GM12873 (cell line): Measurements from ENCODE around the gene CLDND1.

Experiments used
- TF ChIP-seq, protein P1 (sequence below): IDR thresholded peaks from 2 replicates; pipeline ENCODE4 v1.5.1; 2012; ENCODE audit warnings: low read depth, mild to moderate bottlenecking, moderate library complexity, low read length, control low read depth; ENCODE audit not compliant: insufficient read depth; ENCODE audit errors: missing control alignments

CLDND1 gene

DNA sequence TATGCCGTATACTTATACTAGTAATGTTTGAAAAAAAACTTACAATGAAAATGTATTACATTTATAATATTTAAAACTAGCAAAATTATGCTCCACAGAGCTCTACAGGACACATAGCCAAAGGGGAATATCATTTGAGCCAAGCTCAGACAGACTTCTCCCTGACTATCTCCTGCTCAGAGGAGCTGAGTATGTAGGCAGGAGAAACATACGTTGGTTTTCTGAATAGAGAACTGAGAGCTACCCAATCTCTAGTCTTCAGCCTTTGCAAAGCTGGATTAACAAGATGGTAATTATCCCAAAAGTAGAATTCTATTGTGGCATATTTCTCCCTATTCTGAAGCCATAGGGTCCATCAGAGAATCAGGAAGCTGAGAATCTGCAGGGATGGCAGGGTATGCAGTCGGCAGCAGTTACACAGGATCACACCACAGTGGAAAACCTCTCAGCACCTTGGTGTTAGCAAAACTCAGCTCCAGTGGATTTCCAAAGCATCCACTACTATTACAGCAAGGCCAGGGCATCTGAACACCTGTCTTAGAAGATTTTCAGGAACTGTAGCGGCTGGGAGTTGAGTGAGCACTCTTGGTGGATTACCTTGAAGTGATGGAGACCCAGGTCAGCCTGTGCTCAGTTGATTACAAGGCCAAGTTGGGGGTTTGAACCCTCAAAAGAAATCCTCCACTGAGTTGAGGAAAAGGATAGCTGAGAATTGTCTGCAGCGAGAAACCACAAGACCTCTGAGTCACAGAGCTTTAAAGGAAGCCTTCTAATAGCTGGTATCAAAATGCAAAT is 39.2 kb upstream of the CLDND1 start:
- TF ChIP-seq, protein P1, sequence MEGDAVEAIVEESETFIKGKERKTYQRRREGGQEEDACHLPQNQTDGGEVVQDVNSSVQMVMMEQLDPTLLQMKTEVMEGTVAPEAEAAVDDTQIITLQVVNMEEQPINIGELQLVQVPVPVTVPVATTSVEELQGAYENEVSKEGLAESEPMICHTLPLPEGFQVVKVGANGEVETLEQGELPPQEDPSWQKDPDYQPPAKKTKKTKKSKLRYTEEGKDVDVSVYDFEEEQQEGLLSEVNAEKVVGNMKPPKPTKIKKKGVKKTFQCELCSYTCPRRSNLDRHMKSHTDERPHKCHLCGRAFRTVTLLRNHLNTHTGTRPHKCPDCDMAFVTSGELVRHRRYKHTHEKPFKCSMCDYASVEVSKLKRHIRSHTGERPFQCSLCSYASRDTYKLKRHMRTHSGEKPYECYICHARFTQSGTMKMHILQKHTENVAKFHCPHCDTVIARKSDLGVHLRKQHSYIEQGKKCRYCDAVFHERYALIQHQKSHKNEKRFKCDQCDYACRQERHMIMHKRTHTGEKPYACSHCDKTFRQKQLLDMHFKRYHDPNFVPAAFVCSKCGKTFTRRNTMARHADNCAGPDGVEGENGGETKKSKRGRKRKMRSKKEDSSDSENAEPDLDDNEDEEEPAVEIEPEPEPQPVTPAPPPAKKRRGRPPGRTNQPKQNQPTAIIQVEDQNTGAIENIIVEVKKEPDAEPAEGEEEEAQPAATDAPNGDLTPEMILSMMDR = no peak

DNA sequence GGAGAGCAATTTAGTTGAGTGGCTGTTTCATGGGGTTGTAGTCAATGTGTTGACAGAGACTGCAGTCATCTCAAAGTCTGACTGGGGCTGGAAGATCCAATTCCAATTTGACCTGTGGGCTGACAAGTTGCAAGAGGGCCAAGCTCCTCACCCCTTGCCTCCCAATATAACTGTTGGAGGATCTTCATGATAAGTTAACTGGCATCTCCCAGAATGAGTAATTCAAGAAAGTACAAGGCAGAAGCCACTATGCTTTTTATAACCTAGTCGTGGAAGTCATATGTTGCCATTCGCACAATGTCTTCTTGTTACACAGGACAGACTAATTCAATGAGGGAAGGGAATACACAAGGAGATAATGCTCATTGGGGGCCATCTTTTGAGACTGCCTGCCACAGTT is 38.2 kb upstream of the CLDND1 start:
- TF ChIP-seq, protein P1 = no peak

DNA sequence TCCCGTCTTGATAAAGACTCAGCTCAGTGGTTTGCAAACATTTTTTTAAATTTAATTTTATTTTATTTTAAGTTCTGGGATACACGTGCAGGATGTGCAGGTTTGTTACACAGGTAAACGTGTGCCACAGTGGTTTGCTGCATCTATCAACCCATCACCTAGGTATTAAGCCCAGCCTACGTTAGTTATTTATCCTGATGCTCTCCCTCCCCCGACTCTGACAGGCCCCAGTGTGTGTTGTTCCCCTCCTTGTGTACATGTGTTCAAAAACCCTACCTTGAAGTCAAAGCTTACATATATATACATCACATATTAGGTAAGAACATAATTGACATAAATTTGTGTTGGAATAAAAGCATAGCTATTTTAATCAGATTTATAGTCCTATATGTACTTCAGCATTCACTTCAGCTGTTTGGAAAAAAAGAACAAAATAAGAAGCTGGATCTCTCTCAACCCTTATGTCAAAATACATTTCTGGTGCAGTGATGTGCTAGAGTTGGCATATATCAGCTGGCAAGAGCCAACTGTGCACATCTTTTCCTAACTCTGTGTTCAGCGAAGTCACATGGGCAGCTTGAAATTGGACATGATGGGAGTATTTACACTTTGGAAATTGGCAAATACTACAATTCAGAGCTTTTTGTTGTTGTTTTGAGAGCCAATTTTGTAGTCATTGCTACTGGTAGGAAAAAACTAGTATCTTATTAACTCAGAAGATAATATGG is 35.6 kb upstream of the CLDND1 start:
- TF ChIP-seq, protein P1 = no peak

DNA sequence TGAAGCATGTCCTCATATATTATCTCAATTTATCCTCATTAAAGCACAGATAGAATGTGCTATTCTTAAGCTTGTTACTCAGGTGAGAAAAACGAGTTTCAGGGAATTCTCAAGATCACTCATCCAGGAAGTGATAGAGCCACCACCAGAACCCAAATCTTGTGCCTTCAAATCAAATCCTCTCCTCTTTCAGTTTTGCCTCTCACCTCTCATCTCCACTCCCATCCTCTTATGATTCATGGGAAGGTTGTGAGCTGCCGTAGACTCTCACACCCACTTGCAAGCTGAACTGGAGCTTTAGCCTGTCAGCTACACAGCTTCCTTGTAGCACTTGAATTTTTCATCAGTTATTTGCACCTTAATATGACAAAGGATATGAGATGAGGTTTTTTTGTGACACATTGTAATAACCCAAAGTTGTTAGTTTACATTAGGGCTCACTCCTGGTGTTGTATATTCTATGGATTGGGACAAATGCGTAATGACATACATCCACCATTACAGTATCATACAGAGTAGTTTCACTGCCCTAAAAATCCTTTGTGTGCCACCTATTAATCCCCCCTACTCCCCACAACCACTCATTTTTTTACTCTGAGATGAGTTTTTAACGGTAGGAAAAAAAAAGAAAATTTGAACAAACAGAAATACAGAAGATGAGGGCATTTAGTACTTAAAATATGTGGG is 34.8 kb upstream of the CLDND1 start:
- TF ChIP-seq, protein P1 = no peak

DNA sequence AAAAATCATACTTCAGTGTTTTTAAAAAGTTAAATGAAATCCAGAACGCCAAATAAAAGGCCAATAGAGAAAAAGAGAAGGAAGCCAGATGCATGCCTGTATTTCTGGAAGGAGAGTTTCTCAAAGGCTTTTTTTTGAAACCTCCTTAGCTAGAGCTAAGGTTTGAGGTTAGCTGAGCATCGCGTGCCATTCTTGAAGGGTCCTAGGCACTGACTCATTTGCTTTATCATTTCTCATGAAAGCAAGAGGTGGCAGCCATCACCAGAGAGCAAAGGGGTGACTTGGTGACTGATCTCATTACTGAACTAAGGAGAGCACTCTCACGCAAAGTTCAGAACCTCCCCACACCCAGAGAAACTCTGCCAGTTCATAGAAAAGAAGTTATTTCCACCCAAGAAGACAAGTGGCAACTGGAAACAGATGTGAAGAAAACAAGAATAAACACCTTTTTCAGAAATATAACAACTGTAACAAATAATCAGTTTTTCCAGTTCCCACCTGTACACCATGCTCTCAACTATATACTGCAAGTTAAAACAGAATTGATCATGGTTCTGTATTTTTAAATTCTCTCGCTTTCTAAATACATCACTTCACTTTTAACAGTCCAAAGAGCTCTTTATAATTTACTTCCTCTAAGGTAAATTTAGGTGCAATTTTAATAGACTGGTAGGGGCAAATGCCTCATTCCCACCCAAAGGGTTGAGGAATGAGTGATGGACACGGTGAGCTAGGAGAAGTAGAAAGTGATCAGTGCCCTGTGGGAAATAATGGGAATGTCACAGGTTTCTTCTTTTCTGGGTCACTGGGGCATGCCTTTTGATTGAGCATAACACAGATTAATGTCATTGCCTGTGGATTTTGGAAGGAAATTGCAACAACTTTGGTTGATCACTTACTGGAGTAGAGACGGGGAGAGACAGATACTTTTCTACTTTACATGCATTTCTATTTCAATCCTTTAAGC is 33.7 kb upstream of the CLDND1 start:
- TF ChIP-seq, protein P1 = no peak

DNA sequence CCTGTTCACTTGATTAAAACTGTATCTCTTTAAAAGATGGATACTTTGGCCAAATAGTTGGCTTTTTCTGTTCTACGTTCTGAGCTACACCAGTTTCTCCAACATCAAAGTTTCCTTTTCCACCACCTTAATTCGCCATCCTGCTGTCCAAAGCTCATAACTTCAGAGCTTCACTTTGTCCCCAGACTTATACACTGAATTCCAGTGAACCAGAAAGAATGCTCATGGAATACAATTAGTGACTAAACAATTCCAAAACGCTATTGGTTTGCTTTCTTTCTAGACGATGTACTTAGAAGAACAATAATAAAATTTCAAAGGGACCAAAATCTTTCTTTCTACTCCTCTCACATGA is 32.3 kb upstream of the CLDND1 start:
- TF ChIP-seq, protein P1 = no peak
